Kidney capillary endothelial cell (primary cell): Measurements from ENCODE around the gene MNT.

ENCODE experiments used
- DNase-seq: peaks from one replicate; pipeline ENCODE4 v3.0.0-alpha.2; 2018; ENCODE audit warnings: low spot score

The MNT gene

DNA sequence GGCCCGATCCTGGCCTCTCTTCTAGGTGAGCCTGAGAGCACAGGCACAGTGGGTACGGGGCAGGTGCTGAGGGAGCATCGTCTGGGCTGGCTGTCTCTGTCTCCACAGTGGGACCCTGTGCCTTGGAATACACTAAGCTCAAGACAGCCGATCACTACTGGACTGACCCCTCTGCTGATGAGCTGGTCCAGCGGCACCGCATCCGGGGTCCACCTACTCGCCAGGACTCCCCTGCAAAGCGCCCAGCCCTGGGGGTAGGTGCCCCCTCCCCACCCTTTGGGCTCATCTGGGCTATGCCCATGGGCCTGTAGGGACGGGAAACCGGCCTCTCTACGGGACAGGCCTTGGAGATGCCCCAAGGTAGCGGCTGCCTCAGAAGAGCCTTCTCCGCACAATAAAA lies 38.0 kb downstream of the MNT start:
- no peak for DNase-seq

DNA sequence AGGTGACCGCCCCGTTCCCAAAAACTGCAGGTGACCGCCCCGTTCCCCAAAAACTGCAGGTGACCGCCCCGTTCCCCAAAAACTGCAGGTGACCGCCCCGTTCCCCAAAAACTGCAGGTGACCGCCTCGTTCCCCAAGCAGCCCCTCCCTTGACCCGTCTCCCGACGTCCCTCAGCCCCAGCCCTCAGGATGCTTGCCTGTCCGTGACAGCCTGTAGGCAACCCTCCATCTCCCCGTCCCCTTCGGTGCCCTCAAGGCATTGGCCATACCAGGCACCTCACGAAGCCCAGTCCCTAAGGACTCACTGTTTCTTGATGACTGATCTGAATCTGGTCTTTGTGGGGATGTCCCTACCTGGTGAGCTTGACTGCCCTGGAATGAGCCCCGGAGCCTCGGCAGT lies 38.4 kb downstream of the MNT start:
- DNase-seq, result no peak

DNA sequence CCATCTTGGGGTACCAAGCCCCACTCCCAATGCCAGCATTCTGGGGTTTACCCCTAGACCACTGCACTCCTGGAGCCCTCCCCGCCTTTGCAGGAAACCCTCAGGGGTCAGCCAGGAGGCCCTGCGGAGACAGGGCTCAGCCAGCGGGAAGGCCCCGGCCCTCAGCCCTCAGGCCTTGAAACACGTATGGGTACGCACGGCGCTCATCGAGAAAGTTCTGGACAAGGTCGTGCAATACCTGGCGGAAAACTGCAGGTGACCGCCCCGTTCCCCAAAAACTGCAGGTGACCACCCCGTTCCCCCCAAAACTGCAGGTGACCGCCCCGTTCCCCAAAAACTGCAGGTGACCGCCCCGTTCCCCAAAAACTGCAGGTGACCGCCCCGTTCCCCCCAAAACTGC lies 38.8 kb downstream of the MNT start:
- DNase-seq, result no peak

DNA sequence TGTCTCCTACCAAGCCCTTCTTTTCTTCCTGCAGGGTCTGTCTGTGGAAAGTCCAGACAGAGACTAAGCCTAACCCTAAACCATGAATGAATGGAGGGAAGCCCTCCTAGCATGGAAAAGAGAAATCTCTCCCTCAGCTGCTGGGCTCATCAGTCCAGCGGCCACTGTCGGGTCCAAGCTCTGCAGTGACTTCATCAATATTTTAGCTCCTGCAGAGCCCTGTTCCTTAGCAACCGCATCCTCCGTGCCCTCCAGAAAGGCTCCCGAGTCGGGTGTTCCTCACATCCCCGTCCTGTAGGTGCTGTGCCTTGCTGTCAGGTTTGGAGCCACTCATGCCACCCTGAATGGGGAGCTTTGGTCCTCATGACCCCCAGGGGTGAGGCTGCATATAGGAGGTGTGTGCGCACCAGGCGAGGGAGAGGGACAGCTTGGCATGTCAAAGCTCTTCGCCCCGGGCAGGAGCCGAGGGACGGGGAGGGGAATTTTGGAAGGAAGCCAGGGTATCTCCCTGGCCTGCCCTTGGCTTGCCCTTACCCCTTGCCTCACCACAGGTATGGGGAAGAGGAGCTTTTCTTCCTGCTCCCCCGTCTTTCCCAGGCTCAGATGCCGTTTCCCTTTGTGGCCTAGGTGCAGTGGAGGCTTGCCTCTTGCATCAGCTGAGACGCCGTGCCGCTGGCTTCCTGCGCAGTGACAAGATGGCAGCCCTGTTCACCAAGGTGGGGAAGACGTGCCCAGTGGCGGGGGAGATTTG lies 39.7 kb downstream of the MNT start:
- no peak for DNase-seq

DNA sequence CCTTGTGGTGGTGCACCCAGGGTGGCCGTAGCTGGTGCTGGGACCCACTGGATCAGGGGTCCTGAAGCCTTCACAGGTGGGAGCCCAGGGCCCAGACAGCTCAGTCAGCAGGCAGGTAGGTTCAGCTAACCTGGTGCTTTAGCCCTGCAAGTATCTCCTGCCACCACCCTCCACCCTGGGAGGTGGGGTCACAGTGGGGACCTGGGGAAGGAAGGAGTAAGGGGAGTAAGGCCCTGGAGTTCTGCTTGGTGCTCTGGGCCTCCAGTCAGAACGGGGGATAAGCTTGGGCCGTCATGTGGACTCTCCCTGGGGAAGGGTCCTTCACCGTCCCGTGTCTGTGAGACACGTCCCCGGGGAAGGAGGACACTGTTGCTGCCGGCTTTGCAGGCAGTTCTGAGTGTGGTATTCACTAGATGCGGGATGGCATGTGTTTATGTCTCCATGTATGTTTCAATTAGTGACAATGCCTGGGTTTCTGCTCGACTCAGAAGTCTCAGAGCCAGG lies 42.9 kb downstream of the MNT start:
- DNase-seq, result no peak

DNA sequence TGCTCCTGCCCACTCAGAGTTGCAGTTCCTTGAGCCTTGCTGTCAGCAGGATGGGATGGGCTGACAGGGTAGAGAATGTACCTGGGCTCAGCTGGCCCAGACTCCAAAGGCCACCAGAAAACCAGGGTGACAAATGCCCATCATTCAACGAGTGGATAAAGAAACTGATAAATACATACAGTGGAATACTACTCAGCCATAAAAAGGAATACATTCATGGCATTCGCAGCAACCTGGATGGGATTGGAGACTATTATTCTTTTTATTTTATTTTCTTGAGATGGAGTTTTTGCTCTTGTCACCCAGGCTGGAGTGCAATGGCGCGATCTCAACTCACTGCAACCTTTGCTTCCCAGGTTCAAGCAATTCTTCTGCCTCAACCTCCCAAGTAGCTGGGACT lies 43.6 kb downstream of the MNT start:
- no peak for DNase-seq

DNA sequence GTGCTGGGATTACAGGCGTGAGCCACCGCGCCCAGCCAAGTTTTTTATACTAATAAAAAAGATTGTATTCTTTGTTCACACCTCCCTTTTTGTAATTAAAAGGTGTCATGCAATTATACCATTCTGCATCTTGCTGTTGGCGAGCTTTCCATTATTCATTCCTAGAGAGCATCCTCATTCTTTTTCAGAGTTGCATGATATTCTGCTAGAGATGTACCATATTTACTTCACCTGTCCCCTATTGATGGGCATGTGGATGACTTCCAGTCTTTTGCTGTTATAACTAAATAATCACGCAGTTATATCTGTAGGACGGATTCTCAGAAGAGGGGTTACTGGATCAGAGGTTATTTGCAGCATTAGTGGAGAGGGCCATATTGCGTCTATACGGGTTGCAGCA lies 46.5 kb downstream of the MNT start:
- DNase-seq, result no peak

DNA sequence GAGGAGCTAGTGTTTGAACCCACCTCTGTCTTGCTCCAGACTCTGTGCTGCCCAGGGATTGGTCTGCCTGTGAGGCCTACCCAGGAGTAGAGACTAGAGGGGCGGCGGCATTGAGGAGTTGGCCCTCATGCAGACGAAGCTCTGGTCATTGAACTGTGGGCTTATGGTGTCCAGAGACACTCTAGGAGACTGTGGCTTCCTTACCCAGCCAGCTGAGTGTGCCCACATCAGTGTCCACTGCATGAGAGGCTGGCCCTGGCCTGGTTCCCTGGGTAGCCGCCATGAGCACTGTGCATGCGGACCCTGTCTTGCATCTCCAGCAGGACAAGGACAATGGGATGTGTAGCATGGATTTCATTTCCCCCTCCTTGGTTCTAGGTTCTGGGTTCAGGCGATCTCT lies 49.6 kb downstream of the MNT start:
- no peak for DNase-seq

DNA sequence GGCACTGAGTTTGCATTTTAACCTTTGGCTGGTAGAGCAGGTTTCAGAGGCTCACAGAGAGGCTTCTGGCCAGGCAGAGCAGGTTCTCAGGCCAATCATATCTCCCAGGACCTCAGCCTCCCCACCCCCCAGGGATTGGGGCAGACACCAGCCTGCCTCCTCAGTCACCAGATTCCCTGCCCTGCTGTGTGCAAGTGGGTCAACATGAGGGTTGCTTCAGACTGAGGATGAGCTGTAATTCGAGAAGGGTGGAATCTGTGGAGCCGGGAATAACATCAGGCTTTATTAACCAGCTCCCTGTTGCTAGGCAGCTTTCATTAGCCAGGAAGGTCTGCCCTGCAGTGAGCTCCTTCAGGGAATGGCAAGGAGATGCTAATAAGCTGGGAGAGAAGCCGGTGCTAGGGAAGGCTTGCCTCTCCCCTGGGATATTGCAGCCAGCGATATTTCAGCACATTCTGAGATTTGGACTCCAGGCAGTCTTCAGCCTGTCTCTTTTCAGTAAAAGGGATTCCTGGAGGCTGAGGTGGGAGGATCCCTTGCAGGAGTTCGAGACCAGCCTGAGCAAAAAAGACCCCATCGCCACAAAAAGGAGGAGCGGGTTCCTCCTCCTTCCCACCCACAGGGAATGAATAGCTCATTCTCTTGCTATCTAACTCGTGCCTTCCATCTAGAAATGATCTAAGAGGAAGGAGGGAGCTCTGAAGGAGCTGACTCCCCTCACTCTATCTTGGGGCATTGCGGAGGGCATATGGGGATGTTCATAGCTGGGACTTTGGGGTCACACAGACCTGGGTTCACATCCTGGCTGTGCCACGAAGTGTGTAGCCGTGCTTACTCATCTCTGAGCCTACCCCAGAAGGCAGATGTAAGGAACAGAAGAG lies 52.8 kb downstream of the MNT start:
- no peak for DNase-seq

DNA sequence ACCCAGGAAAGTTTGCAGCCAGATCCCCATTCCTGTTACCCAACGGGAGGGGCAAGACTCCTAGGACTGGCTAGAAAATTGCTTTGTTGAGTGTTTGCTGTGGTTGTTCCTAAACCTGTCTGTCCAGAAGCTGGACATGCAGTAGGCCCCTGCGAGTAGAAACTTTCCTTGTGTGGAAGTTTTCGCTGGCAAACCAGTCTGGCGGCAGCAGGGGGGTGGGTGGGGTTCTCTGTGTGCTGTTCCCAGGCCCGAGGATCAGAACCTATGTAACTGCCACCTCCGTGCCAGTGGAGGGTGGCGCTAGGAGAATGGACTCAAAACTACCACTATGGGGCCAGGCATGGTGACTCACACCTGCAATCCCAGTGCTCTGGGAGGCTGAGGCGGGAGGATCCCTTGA lies 54.4 kb downstream of the MNT start:
- DNase-seq, result no peak

DNA sequence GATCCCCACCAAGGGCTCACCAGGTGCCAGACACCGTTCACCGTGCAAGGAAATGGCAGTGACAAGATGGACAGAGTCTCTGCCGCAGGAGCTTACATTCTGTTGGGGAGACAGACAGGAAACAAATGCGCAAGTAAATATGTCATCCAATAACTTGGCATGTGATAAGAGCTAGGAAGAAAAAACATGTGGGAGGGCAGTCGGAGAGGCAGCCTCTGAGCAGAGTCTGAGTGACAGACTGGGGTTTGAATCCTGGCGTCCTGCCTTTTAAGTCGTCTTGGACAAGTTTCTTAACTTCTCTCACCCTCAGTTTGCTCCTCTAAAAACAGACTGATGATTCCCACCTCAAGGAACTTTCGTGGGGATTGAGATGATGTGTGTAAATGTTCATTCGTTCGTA lies 56.3 kb downstream of the MNT start:
- DNase-seq, result no peak

DNA sequence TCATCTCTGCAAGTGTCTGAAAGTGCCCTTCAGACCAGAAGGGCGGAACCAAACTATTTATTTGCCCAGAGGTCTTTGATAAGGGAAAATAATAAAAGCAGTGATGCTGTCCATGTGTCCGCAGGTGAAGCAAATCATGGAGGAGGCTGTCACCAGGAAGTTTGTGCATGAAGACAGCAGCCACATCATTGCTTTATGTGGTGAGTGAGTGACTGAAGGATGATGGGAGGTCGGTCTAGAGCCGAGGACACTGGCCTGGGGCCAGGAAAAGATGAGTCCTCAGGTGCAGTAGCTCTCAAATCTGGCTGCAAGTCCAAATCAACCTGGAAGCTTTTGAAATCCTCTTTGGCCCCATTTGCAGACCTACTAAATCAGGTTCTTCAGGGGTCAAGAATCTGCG lies 57.4 kb downstream of the MNT start:
- no peak for DNase-seq

DNA sequence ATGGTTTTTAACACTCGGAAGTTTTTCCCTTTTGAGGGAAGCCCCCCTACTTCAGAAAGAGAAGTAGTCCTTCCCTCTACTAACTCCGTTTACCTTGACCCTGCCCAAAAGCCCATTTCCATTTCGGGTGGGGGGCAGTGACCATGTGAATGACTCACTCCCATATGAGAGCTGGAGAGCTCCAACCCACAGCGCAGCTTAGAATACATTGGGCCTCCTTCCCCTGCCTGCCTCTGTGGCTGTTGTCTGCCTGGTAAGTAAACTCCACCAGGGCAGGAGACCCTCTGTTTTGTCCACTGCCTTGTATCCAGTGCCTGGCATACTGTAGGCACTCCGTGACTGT lies 62.6 kb downstream of the MNT start:
- no peak for DNase-seq

DNA sequence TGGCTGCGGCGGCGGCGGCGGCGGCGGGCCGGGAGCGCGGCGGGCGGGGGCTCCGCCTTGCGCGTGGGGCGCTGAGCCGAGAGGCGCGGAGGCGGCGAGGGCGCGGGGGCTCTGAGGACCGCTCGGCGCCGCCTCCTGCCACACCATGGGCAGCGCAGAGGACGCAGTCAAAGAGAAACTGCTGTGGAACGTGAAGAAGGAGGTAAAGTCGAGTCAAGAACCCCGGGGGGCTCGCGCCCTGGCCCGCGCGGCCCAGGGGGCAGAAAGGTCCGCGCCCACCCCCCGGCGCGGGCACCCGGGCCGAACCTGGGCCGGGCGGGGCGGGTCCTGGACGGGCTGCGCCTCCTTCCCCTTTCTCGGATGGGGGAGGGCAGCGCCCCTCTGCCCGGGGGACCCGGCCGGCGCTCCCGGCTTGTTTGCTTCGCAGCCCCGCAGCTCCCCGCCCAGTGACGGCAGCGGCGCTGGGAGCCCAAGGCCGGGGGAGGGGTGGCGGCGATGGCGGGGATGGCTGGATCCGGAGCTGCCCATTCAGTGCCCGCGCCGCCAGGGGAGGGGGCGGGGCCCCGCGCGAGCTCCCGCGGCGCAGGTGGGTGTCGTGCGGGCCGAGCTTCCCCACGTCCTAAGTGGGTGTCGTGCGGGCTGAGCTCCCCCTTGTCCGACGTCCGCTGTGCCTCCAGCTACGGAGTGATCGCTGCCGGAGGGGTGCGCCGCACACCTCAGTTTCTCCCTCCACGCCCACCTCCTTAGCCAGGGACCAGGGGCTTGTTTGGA lies 63.1 kb downstream of the MNT start:
- no peak for DNase-seq

DNA sequence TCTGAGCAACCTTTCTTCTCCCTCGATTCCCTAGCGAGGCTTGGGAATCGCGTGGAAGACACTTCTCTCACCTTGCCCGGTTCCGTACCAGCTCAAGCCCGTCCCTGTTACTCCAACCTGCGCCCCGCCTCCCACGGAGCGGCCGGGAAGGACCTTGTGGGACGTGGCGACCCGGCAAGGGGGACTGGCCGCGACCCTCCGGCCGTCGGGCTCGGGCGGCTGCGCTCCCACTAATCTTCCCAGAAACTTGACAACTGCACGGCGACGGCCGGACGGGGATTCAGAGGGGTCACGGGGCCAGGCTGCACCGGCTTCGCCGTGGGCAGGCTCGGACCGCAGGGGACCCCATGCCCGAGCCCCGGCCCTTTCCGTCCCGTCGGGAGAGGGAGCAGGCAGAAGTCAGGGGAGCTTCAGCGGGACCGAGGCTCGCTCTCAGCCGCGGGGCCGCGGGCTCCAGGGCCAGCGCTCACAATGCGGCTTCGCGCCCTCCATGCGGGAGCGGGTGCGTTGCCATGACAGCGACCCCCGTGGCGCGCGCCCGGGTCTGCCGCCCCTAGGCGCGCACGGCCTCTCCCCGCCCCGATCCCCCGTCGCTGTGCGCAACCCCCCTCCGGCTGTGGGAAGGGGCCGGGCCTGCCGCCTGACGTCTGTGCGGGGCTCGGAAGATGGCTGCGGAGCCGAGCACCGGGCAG lies 63.9 kb downstream of the MNT start, which contains the start of gene SGSM2:
TSS of gene SGSM2 (plus strand) at position 650 of the 692 bp plus-strand sequence. CDS start 188 bp downstream, outside the sequence.
- DNase-seq, result no peak

DNA sequence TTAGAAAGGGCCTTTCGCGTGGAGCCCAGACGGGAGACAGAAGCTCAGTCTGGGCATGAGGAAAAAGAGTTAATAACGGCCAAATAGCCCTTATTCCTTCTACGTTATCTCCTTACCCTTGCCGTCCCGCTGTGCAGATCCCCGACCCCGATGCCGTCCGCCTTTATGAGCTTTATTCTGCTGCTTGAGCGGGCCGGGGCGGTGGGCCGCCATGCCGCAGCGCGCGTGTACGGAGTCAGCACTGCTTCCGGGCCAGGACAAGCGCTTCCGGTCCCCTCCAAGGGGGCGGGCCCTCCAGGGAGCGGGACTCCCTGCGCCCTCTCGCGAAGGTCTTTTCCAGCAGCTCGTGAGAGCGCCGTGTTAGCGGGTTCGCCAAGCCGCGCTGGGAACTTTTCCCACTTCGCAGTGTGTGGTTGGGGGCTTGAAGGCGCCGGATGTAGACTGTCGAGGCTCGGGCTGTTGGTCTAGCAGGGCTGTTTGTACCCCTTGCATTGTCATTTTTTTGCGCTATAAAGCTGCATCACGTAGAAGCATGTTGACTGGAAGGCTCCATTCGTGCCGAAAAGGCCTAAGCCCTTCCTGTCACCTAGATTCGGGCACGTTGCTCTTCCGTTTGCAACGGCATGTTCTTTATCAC lies 64.5 kb downstream of the MNT start, which contains the start of gene TSR1:
TSS of gene TSR1 (minus strand) at position 243 of the 637 bp plus-strand sequence. CDS start at position 213, 30 bp downstream.
- peak; percentile 88 for DNase-seq

DNA sequence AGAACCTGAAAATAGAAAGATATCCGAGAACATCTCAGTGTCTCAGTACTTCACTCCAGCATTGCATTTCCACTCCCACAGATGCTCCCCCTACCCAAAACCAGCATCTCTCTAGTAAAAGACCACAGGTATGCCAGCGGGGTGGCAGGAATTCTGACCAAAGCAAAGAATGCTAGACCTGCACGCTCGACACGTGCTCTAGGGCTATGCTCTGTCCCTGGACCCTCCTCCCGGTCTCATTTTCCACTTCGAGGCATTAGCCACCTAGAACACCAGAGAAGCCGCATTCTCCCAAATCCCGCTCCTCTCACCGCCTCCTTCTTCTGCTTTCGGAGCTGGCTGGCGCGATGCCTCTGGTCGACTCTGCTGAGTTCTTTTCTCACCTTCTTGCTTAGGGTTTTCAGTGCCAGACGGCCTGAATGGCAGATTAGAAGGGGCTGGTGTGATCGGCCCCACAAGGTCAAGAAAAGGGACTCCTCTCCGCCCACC lies 65.1 kb downstream of the MNT start:
- no peak for DNase-seq
